Smooth muscle cell (in vitro differentiated cells): ENCODE measurements around the gene LENG8. TPM values are rescaled to one million over a fixed set of nuclear protein-coding genes. Genes with fewer than 3 reads are reported as not detected.
"Not testable (repeated sequence)": the region's sequence is repeated elsewhere in the genome, so short reads cannot be mapped to it uniquely, and the experiment has no call there.

Experiments used
- DNase-seq: peaks from one replicate; lab custom pipeline; 2025; ENCODE audit not compliant: unreplicated experiment; lab: John Stamatoyannopoulos, UW
- H2AFZ ChIP-seq: fragments of 200-600 bp; sonication (generic); 2 replicates; pipeline ENCODE4 v1.6.0; 2016; ENCODE audit warnings: antibody characterized with exemption, low read depth, mild to moderate bottlenecking
- H3F3A ChIP-seq: fragments of 200-600 bp; sonication (generic); 2 replicates; pipeline ENCODE4 v1.6.0; 2017; ENCODE audit warnings: antibody characterized with exemption, low read depth
- H3K27ac ChIP-seq: fragments of 200-600 bp; sonication (generic); 2 replicates; pipeline ENCODE4 v1.5.1; 2016; ENCODE audit warnings: low read depth, mild to moderate bottlenecking
- H3K27me3 ChIP-seq: fragments of 200-600 bp; sonication (generic); 2 replicates; pipeline ENCODE4 v1.6.1; 2016; ENCODE audit warnings: low read depth, mild to moderate bottlenecking
- H3K36me3 ChIP-seq: fragments of 200-600 bp; sonication (generic); 2 replicates; pipeline ENCODE4 v1.5.1; 2016; ENCODE audit warnings: low read depth
- H3K4me1 ChIP-seq: fragments of 200-600 bp; sonication (generic); 2 replicates; pipeline ENCODE4 v1.5.1; 2016; ENCODE audit warnings: low read depth
- H3K4me2 ChIP-seq: fragments of 200-600 bp; sonication (generic); 2 replicates; pipeline ENCODE4 v1.6.0; 2016; ENCODE audit warnings: mild to moderate bottlenecking
- H3K4me3 ChIP-seq: fragments of 200-600 bp; sonication (generic); 2 replicates; pipeline ENCODE4 v1.5.1; 2016; ENCODE audit warnings: mild to moderate bottlenecking
- H3K79me2 ChIP-seq: fragments of 200-600 bp; sonication (generic); 2 replicates; pipeline ENCODE4 v1.6.0; 2016; ENCODE audit warnings: low read depth, mild to moderate bottlenecking
- H3K9ac ChIP-seq: fragments of 200-600 bp; sonication (generic); 2 replicates; pipeline ENCODE4 v1.6.0; 2016; ENCODE audit warnings: low read depth
- H3K9me3 ChIP-seq: fragments of 200-600 bp; sonication (generic); replicated peaks from 2 replicates; pipeline ENCODE4 v1.5.1; 2016; ENCODE audit warnings: low read depth
- H4K20me1 ChIP-seq: fragments of 200-600 bp; sonication (generic); 2 replicates; pipeline ENCODE4 v1.6.0; 2016; ENCODE audit warnings: low read depth
- WGBS: methylation state at CpG from one replicate; pipeline ENCODE4 v1.1.7; 2016; ENCODE audit warnings: low lambda C conversion rate; 5-methylcytosine and 5-hydroxymethylcytosine counted together
- polyA plus RNA-seq: library from polyadenylated mRNA; unstranded; fragments of >200 nt; fragmentation: Nextera tagmentation; extraction: Ambion mirVana; gene quantifications from 2 replicates; pipeline ENCODE4 v1.2.1, GENCODE V29; 2016
- total RNA-seq: library from RNA; depleted of rRNA; stranded (reverse); fragments of >200 nt; gene quantifications from 2 replicates; pipeline ENCODE4 v1.2.3, GENCODE V29; 2014
- TF ChIP-seq, protein P1 (sequence below): fragments of 200-600 bp; sonication (generic); IDR thresholded peaks from 2 replicates; pipeline ENCODE4 v1.5.1; 2017; ENCODE audit warnings: borderline replicate concordance, mild to moderate bottlenecking, antibody characterized with exemption; ENCODE audit not compliant: insufficient read depth, poor library complexity, severe bottlenecking

LENG8 gene
- total and polyA plus RNA-seq, 2 experiments from 2014 or later = 27.6 to 32.9 TPM

GRCh38 chr19:54493967-54494585, 45.1 kb downstream of the LENG8 start:
- Histone ChIP-seq H3K9ac (no peak overlapping the region), H3K9me3 (no peaks in the 10 kb centered on the region), H3K4me3 (no peak overlapping the region), H3K36me3 (no peaks in the 10 kb centered on the region), H3K4me2 (no peak overlapping the region), H3K27me3 (no peaks in the 10 kb centered on the region), H3K4me1 (no peaks in the 10 kb centered on the region), H3K79me2 (no peaks in the 10 kb centered on the region), H3F3A (no peaks in the 10 kb centered on the region), H2AFZ (no peak overlapping the region), H4K20me1 (no peaks in the 10 kb centered on the region), H3K27ac (no peak overlapping the region)
- TF ChIP-seq, protein P1, sequence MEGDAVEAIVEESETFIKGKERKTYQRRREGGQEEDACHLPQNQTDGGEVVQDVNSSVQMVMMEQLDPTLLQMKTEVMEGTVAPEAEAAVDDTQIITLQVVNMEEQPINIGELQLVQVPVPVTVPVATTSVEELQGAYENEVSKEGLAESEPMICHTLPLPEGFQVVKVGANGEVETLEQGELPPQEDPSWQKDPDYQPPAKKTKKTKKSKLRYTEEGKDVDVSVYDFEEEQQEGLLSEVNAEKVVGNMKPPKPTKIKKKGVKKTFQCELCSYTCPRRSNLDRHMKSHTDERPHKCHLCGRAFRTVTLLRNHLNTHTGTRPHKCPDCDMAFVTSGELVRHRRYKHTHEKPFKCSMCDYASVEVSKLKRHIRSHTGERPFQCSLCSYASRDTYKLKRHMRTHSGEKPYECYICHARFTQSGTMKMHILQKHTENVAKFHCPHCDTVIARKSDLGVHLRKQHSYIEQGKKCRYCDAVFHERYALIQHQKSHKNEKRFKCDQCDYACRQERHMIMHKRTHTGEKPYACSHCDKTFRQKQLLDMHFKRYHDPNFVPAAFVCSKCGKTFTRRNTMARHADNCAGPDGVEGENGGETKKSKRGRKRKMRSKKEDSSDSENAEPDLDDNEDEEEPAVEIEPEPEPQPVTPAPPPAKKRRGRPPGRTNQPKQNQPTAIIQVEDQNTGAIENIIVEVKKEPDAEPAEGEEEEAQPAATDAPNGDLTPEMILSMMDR = no peak
- WGBS = 66% methylated on average over 10 of the region's 10 CpGs
- DNase-seq = no peak

GRCh38 chr19:54495284-54495683, 46.3 kb downstream of the LENG8 start:
- H3K36me3 ChIP-seq, H4K20me1 ChIP-seq, H3K27me3 ChIP-seq, H3K4me1 ChIP-seq, H3K4me3 ChIP-seq, H3K79me2 ChIP-seq, H3K4me2 ChIP-seq, H3K9me3 ChIP-seq, DNase-seq, H3F3A ChIP-seq, H3K9ac ChIP-seq, H2AFZ ChIP-seq, H3K27ac ChIP-seq: not testable (repeated sequence)
- 73% methylated on average over 5 of the region's 5 CpGs for WGBS

DNA sequence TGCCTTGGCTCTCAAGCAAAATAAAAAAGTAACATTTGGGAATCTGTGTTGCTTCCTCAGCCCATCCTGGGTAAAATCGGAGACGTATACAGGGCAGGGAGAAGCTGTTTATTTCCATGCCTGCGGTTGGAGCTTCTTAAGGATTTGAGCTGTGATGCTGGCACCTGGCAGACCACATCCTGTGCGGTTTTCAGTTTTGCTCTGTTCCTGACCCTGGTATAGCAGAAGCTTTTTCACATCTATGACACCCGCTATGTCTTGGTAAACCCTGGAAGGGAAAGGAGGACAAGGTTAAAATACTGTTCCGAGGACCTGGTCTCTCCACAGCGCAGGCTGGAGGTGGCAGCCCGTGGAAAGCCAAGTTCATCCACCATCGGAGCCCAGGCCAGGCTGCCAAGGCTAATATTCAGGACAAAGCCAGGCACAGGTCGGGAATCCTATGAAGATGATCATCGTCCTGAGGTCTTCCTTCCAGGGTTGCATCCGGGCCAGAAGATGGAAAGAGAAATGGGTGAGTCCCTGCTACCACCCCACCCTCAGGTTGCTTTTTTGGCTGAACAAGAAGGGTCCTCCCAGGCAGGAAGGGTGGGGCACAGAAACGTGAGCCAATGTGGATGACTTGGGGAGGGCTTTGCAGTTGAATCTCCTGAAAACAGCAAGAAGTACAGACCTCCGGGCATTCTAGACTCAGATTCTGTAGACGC, 48.9 kb downstream of the LENG8 start:
- H3F3A ChIP-seq, H3K9ac ChIP-seq, H3K4me3 ChIP-seq, DNase-seq, H3K27me3 ChIP-seq, H2AFZ ChIP-seq, H3K36me3 ChIP-seq, H4K20me1 ChIP-seq, H3K4me2 ChIP-seq, H3K79me2 ChIP-seq, H3K27ac ChIP-seq, H3K9me3 ChIP-seq, H3K4me1 ChIP-seq: not testable (repeated sequence)
- 70% methylated on average over 12 of the region's 15 CpGs for WGBS

DNA sequence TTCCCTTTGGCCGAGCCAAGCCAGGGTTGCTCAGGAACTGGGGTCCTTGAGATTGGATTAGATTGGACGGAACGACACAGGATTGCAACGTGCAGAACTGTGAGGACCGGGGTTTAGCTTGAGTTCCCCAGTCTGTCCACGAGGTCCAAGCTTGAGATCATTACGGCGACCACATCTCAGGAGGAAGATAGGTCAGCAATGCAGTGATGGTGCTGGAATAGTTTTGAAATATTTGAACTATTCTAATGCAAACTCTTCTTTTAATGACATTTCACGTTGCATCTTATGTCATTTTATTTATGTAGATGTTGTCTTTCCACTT, 49.4 kb downstream of the LENG8 start:
- WGBS = 67% methylated on average over 9 of the region's 9 CpGs
- not testable (repeated sequence) for H3K36me3 ChIP-seq, H3K4me1 ChIP-seq, DNase-seq, H3K79me2 ChIP-seq, H3K4me2 ChIP-seq, H3K27me3 ChIP-seq, H3K9me3 ChIP-seq, H3K9ac ChIP-seq, H4K20me1 ChIP-seq, H3F3A ChIP-seq, H3K4me3 ChIP-seq, H2AFZ ChIP-seq, H3K27ac ChIP-seq

DNA sequence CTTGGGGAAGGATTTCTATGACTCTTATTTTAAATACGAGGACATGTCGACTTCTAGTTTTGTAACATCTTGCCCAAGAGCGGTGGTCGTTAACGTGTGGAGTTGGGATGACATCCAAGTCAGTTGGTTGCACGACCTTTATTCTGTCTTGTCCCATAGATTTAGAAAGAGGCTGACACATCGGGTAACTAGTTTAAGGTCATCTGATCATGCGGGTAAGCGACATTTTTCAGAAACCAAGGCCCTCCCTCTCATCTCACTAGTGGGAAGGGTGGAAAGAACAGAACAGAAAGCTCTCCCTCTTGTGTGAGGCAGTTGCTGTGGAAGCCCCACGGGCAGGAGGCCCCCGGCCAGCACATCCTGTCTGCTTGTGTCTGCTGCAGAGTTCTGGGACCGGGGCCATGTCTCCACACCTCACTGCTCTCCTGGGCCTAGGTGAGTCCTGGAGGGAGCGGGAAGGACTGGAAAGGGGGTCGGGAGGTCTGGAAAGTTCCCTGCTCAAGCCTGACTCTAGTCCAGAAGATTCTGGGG, 53.6 kb downstream of the LENG8 start, which contains the start of gene LAIR2:
TSS of gene LAIR2 (plus strand) at position 314 of the 531 bp plus-strand sequence. CDS start at position 402, 88 bp downstream.
- H3F3A ChIP-seq = no peaks in the 10 kb centered on the region
- TF ChIP-seq, protein P1 = no peak
- 73% methylated on average over 14 of the region's 14 CpGs for WGBS

GRCh38 chr19:54505542-54505941, 56.5 kb downstream of the LENG8 start:
- H3K9ac ChIP-seq, H3F3A ChIP-seq, H3K4me2 ChIP-seq, H3K79me2 ChIP-seq, H3K4me1 ChIP-seq, H4K20me1 ChIP-seq, H3K9me3 ChIP-seq, H3K4me3 ChIP-seq, H3K27me3 ChIP-seq, H3K36me3 ChIP-seq, DNase-seq, H3K27ac ChIP-seq, H2AFZ ChIP-seq: not testable (repeated sequence)
- WGBS = 86% methylated on average over 4 of the region's 4 CpGs

More for the DNA sequence above, 53.6 kb downstream of the LENG8 start, which contains the start of gene LAIR2:
- no peak within 1 kb of the TSS for H3K27ac ChIP-seq
- no peaks in the 10 kb centered on the region for H3K27me3 ChIP-seq
- H3K4me2 ChIP-seq = no peak within 1 kb of the TSS
- H3K9me3 ChIP-seq = no peaks in the 10 kb centered on the region
- H3K36me3 ChIP-seq = no peaks in the 10 kb centered on the region
- no peaks in the 10 kb centered on the region for H4K20me1 ChIP-seq
- H3K4me1 ChIP-seq = no peaks in the 10 kb centered on the region
- no peak within 1 kb of the TSS for H3K4me3 ChIP-seq
- no peak within 1 kb of the TSS for H2AFZ ChIP-seq
- H3K9ac ChIP-seq = no peak within 1 kb of the TSS
- no peaks in the 10 kb centered on the region for H3K79me2 ChIP-seq
- DNase-seq = no peak
